Osteoblast (primary cell): Measurements from ENCODE around the gene CDK10. TPM values are rescaled to one million over a fixed set of nuclear protein-coding genes. Genes with fewer than 3 reads are reported as not detected.

Source experiments
- DNase-seq: peaks from one replicate; pipeline ENCODE4 v3.0.0; 2011; ENCODE audit warnings: low spot score, mixed read lengths; ENCODE audit not compliant: insufficient read length; ENCODE audit errors: missing footprints
- H2AFZ ChIP-seq: 2 replicates; pipeline ENCODE4 v1.6.0; 2011; ENCODE audit warnings: mild to moderate bottlenecking, low read length
- H3K27ac ChIP-seq: 2 replicates; pipeline ENCODE4 v1.5.1; 2011; ENCODE audit warnings: mild to moderate bottlenecking, low read depth, low read length, moderate library complexity
- H3K27me3 ChIP-seq: 2 replicates; pipeline ENCODE4 v1.6.0; 2012; ENCODE audit warnings: mild to moderate bottlenecking, control low read depth, inconsistent platforms, low read length, moderate library complexity; ENCODE audit not compliant: insufficient read depth
- H3K36me3 ChIP-seq: 2 replicates; pipeline ENCODE4 v1.5.1; 2011; ENCODE audit warnings: mild to moderate bottlenecking, low read length, control low read depth, moderate library complexity; ENCODE audit not compliant: insufficient read depth
- H3K4me1 ChIP-seq: 2 replicates; pipeline ENCODE4 v1.5.1; 2011; ENCODE audit warnings: mild to moderate bottlenecking, low read length, control low read depth, moderate library complexity; ENCODE audit not compliant: insufficient read depth
- H3K4me2 ChIP-seq: 2 replicates; pipeline ENCODE4 v1.6.0; 2011; ENCODE audit warnings: mild to moderate bottlenecking, low read length; ENCODE audit not compliant: insufficient read depth
- H3K4me3 ChIP-seq: fragments of 200-600 bp; sonication (generic); 3 replicates; pipeline ENCODE4 v1.5.1; 2012; ENCODE audit warnings: mild to moderate bottlenecking, low read length, inconsistent platforms; ENCODE audit not compliant: insufficient read depth
- H3K79me2 ChIP-seq: 2 replicates; pipeline ENCODE4 v1.6.0; 2012; ENCODE audit warnings: mild to moderate bottlenecking, low read length, control low read depth, inconsistent platforms; ENCODE audit not compliant: insufficient read depth
- H3K9me3 ChIP-seq: 2 replicates; pipeline ENCODE4 v1.5.1; 2011; ENCODE audit warnings: low read depth, low read length, control low read depth
- H4K20me1 ChIP-seq: 2 replicates; pipeline ENCODE4 v1.6.0; 2012; ENCODE audit warnings: mild to moderate bottlenecking, low read length, control low read depth; ENCODE audit not compliant: insufficient read depth
- CTCF ChIP-seq: IDR thresholded peaks from 2 replicates; pipeline ENCODE4 v1.5.1; 2011; ENCODE audit warnings: mild to moderate bottlenecking, low read depth, low read length, moderate library complexity; ENCODE audit errors: extremely low read depth
- total RNA-seq: library from RNA; depleted of rRNA; stranded (reverse); fragments of >200 nt; gene quantifications from 2 replicates; pipeline ENCODE4 v1.2.3, GENCODE V29; 2012

CDK10 gene
- total RNA-seq = 24.8 and 37.6 TPM in 2 replicates

DNA sequence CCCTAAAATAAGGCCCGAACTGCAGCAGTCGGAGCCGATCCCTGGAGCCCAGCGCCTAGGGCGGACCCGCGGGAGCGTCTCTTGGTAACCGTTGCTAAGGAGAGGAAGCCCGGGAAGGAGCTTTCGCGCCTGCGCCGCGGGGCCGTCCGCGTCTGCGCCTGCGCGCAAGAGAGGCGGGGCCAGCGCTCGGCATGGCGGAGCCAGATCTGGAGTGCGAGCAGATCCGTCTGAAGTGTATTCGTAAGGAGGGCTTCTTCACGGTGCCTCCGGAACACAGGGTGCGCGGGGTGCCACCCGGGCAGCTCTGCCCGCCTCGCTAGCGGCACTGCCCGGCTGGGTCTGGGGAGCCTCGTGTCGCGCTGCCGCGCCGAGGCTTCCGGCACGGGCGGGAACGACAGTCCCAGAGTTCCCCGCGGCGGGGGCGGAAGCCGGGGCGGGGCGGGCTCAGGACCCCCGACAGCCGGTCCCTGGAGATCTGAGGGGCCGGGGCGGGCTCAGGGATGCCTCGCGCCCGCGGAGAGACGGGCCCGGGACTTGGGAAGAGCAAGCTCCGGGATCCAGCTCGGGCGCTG is at the start of gene CDK10:
TSS of gene CDK10 (plus strand) at position 170 of the 572 bp plus-strand sequence. CDS start at position 192, 22 bp downstream.
- H3K4me1 ChIP-seq = peaks cover 9% of the 10 kb centered on the region
- H3K27ac ChIP-seq = peak within 1 kb of the TSS; percentile 83
- H3K79me2 ChIP-seq = peaks cover 26% of the 10 kb centered on the region
- no peaks in the 10 kb centered on the region for H3K9me3 ChIP-seq
- peak within 1 kb of the TSS; percentile 95 for H3K4me3 ChIP-seq
- peaks cover 25% of the 10 kb centered on the region for H3K36me3 ChIP-seq
- TF ChIP-seq CTCF = no peak
- H3K27me3 ChIP-seq = no peaks in the 10 kb centered on the region
- peak within 1 kb of the TSS; percentile 95 for H3K4me2 ChIP-seq
- peak within 1 kb of the TSS; percentile 93 for H2AFZ ChIP-seq
- peak; percentile 100 for DNase-seq
- H4K20me1 ChIP-seq = peaks cover 16% of the 10 kb centered on the region

DNA sequence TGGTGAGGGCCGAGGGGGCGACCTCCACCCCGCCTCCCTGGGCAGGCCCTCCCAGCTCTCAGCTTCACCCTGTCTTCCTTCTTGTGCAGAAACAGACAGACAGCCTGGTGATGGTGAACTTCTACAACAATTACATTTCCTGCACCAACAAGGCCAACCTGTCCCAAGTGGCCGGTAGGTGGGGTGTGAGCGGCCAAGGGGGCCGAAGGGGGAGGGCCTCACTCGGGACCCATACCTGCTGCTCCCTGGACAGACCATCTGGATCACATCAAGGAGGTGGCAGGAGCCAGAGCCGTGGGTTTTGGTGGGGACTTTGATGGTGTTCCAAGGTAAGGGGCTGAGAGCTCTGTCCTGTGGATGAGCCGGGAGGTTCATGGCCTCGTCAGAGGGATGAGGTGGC is 49.1 kb upstream of the CDK10 start:
- H3K4me2 ChIP-seq = no peak overlapping the region
- no peaks in the 10 kb centered on the region for H3K9me3 ChIP-seq
- H3K79me2 ChIP-seq = no peaks in the 10 kb centered on the region
- H4K20me1 ChIP-seq = peaks cover 3% of the 10 kb centered on the region
- no peak overlapping the region for H2AFZ ChIP-seq
- H3K4me3 ChIP-seq = no peak overlapping the region
- no peak for TF ChIP-seq CTCF
- DNase-seq = no peak
- no peaks in the 10 kb centered on the region for H3K36me3 ChIP-seq
- peaks cover 21% of the 10 kb centered on the region for H3K4me1 ChIP-seq
- H3K27me3 ChIP-seq = no peaks in the 10 kb centered on the region
- no peak overlapping the region for H3K27ac ChIP-seq

DNA sequence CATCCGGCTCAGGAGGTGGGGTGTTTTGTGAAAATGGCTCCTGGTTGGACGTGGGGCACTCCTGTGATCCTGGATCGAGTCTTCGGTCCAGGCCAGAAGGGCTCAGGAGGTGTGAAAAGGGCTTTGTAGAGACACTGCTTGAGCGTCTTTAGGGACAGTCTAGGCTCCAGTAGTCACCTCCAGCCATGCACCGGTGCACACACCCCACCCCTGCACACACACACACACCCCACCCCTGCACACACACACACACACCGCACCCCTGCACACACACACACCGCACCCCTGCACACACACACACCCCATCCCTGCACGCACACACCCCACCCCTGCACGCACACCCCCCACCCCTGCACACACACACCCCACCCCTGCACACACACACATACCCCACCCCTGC is 48.0 kb upstream of the CDK10 start:
- H3K27ac ChIP-seq = no peak overlapping the region
- H3K4me2 ChIP-seq = no peak overlapping the region
- TF ChIP-seq CTCF = no peak
- H3K36me3 ChIP-seq = no peaks in the 10 kb centered on the region
- H3K4me3 ChIP-seq = no peak overlapping the region
- no peak overlapping the region for H2AFZ ChIP-seq
- H3K79me2 ChIP-seq = no peaks in the 10 kb centered on the region
- H4K20me1 ChIP-seq = peaks cover 3% of the 10 kb centered on the region
- DNase-seq = no peak
- no peaks in the 10 kb centered on the region for H3K27me3 ChIP-seq
- peaks cover 11% of the 10 kb centered on the region for H3K4me1 ChIP-seq
- H3K9me3 ChIP-seq = no peaks in the 10 kb centered on the region

DNA sequence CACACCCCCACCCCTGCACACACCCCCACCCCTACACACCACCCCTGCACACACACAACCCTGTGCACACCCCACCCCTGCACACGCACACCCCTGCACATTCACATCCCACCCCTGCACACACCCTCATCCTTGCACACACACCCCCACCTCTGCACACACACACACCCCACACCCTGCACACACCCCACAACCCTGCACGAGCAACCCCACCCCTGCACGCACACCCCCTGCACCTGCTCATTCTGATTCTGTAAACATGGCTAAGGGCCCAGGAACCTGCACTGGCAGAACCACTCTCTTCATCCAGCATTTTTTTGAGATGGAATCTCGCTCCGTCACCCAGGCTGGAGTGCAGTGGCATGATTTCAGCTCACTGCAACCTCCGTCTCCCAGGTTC is 47.1 kb upstream of the CDK10 start:
- Histone ChIP-seq H4K20me1 (no peaks in the 10 kb centered on the region), H3K79me2 (no peaks in the 10 kb centered on the region), H3K4me1 (peaks cover 7% of the 10 kb centered on the region), H3K4me3 (no peak overlapping the region), H3K4me2 (no peak overlapping the region), H3K9me3 (no peaks in the 10 kb centered on the region), H2AFZ (no peak overlapping the region), H3K36me3 (no peaks in the 10 kb centered on the region), H3K27me3 (no peaks in the 10 kb centered on the region), H3K27ac (no peak overlapping the region)
- TF ChIP-seq CTCF = no peak
- no peak for DNase-seq
